GM23338 (cell line): ENCODE data around the gene HSPBAP1. TPM values are rescaled to one million over a fixed set of nuclear protein-coding genes. Genes with fewer than 3 reads are reported as not detected.

Source experiments
- ATAC-seq: fragments of 200-7000 bp; cut with Tn5 transposase; 3 replicates; pipeline ENCODE4 v1.9.1; 2020
- DNase-seq: peaks from one replicate; pipeline ENCODE4 v3.0.0-alpha.2; 2015; ENCODE audit warnings: low spot score
- H2AFZ ChIP-seq: fragments of 200-600 bp; sonication (generic); 2 replicates; pipeline ENCODE4 v1.8.0; 2016; ENCODE audit warnings: antibody characterized with exemption, mild to moderate bottlenecking, moderate library complexity
- H3F3A ChIP-seq: fragments of 200-600 bp; sonication (generic); replicated peaks from 2 replicates; pipeline ENCODE4 v1.8.0; 2017; ENCODE audit warnings: antibody characterized with exemption, mixed run types, low read depth
- H3K27ac ChIP-seq: fragments of 200-600 bp; sonication (generic); 2 replicates; pipeline ENCODE4 v1.6.1; 2016; ENCODE audit warnings: low read depth
- H3K27me3 ChIP-seq: fragments of 200-600 bp; sonication (generic); 2 replicates; pipeline ENCODE4 v1.8.0; 2016; ENCODE audit warnings: mild to moderate bottlenecking, mixed run types, moderate library complexity; ENCODE audit not compliant: insufficient read depth
- H3K36me3 ChIP-seq: fragments of 200-600 bp; sonication (generic); 2 replicates; pipeline ENCODE4 v1.8.0; 2016; ENCODE audit warnings: mild to moderate bottlenecking; ENCODE audit not compliant: insufficient read depth
- H3K4me1 ChIP-seq: fragments of 200-600 bp; sonication (generic); 2 replicates; pipeline ENCODE4 v1.8.0; 2016; ENCODE audit warnings: mild to moderate bottlenecking, moderate library complexity; ENCODE audit not compliant: insufficient read depth
- H3K4me2 ChIP-seq: fragments of 200-600 bp; sonication (generic); 2 replicates; pipeline ENCODE4 v1.7.1; 2017; ENCODE audit warnings: mixed run types
- H3K4me3 ChIP-seq: fragments of 200-600 bp; sonication (generic); 2 replicates; pipeline ENCODE4 v1.6.1; 2016; ENCODE audit warnings: mixed run types
- H3K79me2 ChIP-seq: fragments of 200-600 bp; sonication (generic); replicated peaks from 2 replicates; pipeline ENCODE4 v1.8.0; 2017; ENCODE audit warnings: mild to moderate bottlenecking; ENCODE audit not compliant: insufficient read depth
- H3K9me2 ChIP-seq: fragments of 200-600 bp; sonication (generic); 2 replicates; pipeline ENCODE4 v1.8.0; 2017; ENCODE audit not compliant: insufficient read depth
- H4K20me1 ChIP-seq: fragments of 200-600 bp; sonication (generic); replicated peaks from 2 replicates; pipeline ENCODE4 v1.8.0; 2017; ENCODE audit warnings: mild to moderate bottlenecking; ENCODE audit not compliant: insufficient read depth
- H3K27ac Mint-ChIP-seq: 2 replicates; pipeline ENCODE4 v1.8.0; 2020; ENCODE audit warnings: inconsistent platforms, mild to moderate bottlenecking, moderate library complexity, mixed read lengths
- H3K27me3 Mint-ChIP-seq: 3 replicates; pipeline ENCODE4 v1.8.0; 2022; ENCODE audit warnings: low read depth, mild to moderate bottlenecking, moderate library complexity, mixed read lengths, inconsistent platforms; ENCODE audit not compliant: insufficient read depth, poor library complexity
- H3K36me3 Mint-ChIP-seq: 3 replicates; pipeline ENCODE4 v1.8.0; 2021; ENCODE audit warnings: low read depth, mild to moderate bottlenecking, inconsistent platforms, moderate library complexity, mixed read lengths
- H3K4me1 Mint-ChIP-seq: 3 replicates; pipeline ENCODE4 v1.8.0; 2020; ENCODE audit warnings: mild to moderate bottlenecking, inconsistent platforms, mixed read lengths
- H3K4me3 Mint-ChIP-seq: 3 replicates; pipeline ENCODE4 v1.8.0; 2021; ENCODE audit warnings: moderate library complexity, mild to moderate bottlenecking, inconsistent platforms, mixed read lengths
- H3K9me3 Mint-ChIP-seq: 3 replicates; pipeline ENCODE4 v1.8.0; 2020; ENCODE audit warnings: moderate library complexity, mild to moderate bottlenecking, inconsistent platforms, mixed read lengths
- CREB1 ChIP-seq: fragments of 250-450 bp; sonication (Bioruptor Pico); IDR thresholded peaks from 2 replicates; pipeline ENCODE4 v1.5.0; 2020; ENCODE audit warnings: low read depth, mild to moderate bottlenecking, moderate library complexity
- EZH2 ChIP-seq: fragments of 200-600 bp; sonication (generic); IDR thresholded peaks from one replicate; pipeline ENCODE4 v1.8.0; 2017; ENCODE audit warnings: antibody characterized with exemption, mild to moderate bottlenecking, low read depth; ENCODE audit not compliant: unreplicated experiment
- EZH2phosphoT487 ChIP-seq: fragments of 200-600 bp; sonication (generic); IDR thresholded peaks from one replicate; pipeline ENCODE4 v1.8.1; 2018; ENCODE audit warnings: antibody characterized with exemption; ENCODE audit not compliant: unreplicated experiment
- JUNB ChIP-seq: IDR thresholded peaks from one replicate; pipeline ENCODE4 v1.6.1; 2016; ENCODE audit warnings: antibody characterized with exemption; ENCODE audit not compliant: unreplicated experiment
- NANOG ChIP-seq: IDR thresholded peaks from 2 replicates; pipeline ENCODE4 v1.6.1; 2016; ENCODE audit warnings: antibody characterized with exemption, borderline replicate concordance
- POLR2AphosphoS5 ChIP-seq: IDR thresholded peaks from 2 replicates; pipeline ENCODE4 v1.6.1; 2016; ENCODE audit warnings: antibody characterized with exemption, low read depth
- STAT1 ChIP-seq: IDR thresholded peaks from one replicate; pipeline ENCODE4 v1.6.1; 2016; ENCODE audit warnings: antibody characterized with exemption; ENCODE audit not compliant: unreplicated experiment
- ZNF331 ChIP-seq: fragments of 250-450 bp; sonication (Bioruptor Pico); IDR thresholded peaks from 2 replicates; pipeline ENCODE4 v1.5.0; 2020; ENCODE audit warnings: low read depth, mild to moderate bottlenecking, moderate library complexity
- polyA plus RNA-seq: library from polyadenylated mRNA; unstranded; fragments of >200 nt; fragmentation: Nextera tagmentation; extraction: Ambion mirVana; gene quantifications from 2 replicates; pipeline ENCODE4 v1.2.1, GENCODE V29; 2016
- total RNA-seq: library from RNA; depleted of rRNA; stranded (reverse); fragments of >200 nt; shearing (Covaris generic); gene quantifications from 2 replicates; pipeline ENCODE4 v1.2.3, GENCODE V29; 2014
- TF ChIP-seq, protein P1 (sequence below): fragments of 250-450 bp; sonication (Bioruptor Pico); IDR thresholded peaks from 2 replicates; pipeline ENCODE4 v1.5.0; 2020; ENCODE audit warnings: mild to moderate bottlenecking, moderate library complexity
- TF ChIP-seq, protein P2 (sequence below): IDR thresholded peaks from one replicate; pipeline ENCODE4 v1.6.1; 2018; ENCODE audit warnings: antibody characterized with exemption; ENCODE audit not compliant: unreplicated experiment
- TF ChIP-seq, protein P3 (sequence below): IDR thresholded peaks from 2 replicates; pipeline ENCODE4 v1.6.1; 2016; ENCODE audit warnings: antibody characterized with exemption

HSPBAP1 gene
- total and polyA plus RNA-seq, 2 experiments from 2014 or later = 8.0 to 11.7 TPM

DNA sequence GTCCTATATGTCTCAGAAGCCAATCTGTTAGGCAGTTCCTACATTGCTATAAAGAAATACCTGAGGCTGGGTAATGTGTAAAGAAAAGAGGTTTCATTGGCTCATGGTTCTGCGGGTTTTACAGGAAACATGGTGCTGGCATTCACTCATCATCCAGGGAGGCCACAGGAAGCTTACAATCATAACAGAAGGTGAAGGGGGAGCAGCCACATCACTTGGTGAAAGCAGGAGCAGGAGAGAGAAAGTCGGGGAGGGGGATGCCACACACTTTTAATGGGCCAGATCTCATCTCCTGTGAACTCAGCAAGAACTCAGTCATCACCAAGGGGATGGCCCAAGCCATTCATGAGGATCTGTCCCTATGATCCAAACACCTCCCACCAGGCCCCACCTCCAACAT lies 10.3 kb upstream of the HSPBAP1 start:
- Histone ChIP-seq H3K4me1 (no peaks in the 10 kb centered on the region), H3K4me3 (no peak overlapping the region), H3K27me3 (no peaks in the 10 kb centered on the region), H3K27ac (no peak overlapping the region), H4K20me1 (peaks cover 3% of the 10 kb centered on the region; the same call in 1 of the 2 replicates), H3K4me2 (no peak overlapping the region), H3K79me2 (no peaks in the 10 kb centered on the region), H3K36me3 (no peaks in the 10 kb centered on the region), H2AFZ (no peak overlapping the region), H3K9me2 (no peaks in the 10 kb centered on the region), H3F3A (no peaks in the 10 kb centered on the region)
- Mint-ChIP-seq H3K27me3 (no peaks in the 10 kb centered on the region), H3K4me1 (no peaks in the 10 kb centered on the region), H3K27ac (no peak overlapping the region), H3K36me3 (no peaks in the 10 kb centered on the region), H3K9me3 (no peaks in the 10 kb centered on the region), H3K4me3 (no peak overlapping the region)
- DNase-seq (no peak), ATAC-seq (no peak)
- TF ChIP-seq, protein P1, sequence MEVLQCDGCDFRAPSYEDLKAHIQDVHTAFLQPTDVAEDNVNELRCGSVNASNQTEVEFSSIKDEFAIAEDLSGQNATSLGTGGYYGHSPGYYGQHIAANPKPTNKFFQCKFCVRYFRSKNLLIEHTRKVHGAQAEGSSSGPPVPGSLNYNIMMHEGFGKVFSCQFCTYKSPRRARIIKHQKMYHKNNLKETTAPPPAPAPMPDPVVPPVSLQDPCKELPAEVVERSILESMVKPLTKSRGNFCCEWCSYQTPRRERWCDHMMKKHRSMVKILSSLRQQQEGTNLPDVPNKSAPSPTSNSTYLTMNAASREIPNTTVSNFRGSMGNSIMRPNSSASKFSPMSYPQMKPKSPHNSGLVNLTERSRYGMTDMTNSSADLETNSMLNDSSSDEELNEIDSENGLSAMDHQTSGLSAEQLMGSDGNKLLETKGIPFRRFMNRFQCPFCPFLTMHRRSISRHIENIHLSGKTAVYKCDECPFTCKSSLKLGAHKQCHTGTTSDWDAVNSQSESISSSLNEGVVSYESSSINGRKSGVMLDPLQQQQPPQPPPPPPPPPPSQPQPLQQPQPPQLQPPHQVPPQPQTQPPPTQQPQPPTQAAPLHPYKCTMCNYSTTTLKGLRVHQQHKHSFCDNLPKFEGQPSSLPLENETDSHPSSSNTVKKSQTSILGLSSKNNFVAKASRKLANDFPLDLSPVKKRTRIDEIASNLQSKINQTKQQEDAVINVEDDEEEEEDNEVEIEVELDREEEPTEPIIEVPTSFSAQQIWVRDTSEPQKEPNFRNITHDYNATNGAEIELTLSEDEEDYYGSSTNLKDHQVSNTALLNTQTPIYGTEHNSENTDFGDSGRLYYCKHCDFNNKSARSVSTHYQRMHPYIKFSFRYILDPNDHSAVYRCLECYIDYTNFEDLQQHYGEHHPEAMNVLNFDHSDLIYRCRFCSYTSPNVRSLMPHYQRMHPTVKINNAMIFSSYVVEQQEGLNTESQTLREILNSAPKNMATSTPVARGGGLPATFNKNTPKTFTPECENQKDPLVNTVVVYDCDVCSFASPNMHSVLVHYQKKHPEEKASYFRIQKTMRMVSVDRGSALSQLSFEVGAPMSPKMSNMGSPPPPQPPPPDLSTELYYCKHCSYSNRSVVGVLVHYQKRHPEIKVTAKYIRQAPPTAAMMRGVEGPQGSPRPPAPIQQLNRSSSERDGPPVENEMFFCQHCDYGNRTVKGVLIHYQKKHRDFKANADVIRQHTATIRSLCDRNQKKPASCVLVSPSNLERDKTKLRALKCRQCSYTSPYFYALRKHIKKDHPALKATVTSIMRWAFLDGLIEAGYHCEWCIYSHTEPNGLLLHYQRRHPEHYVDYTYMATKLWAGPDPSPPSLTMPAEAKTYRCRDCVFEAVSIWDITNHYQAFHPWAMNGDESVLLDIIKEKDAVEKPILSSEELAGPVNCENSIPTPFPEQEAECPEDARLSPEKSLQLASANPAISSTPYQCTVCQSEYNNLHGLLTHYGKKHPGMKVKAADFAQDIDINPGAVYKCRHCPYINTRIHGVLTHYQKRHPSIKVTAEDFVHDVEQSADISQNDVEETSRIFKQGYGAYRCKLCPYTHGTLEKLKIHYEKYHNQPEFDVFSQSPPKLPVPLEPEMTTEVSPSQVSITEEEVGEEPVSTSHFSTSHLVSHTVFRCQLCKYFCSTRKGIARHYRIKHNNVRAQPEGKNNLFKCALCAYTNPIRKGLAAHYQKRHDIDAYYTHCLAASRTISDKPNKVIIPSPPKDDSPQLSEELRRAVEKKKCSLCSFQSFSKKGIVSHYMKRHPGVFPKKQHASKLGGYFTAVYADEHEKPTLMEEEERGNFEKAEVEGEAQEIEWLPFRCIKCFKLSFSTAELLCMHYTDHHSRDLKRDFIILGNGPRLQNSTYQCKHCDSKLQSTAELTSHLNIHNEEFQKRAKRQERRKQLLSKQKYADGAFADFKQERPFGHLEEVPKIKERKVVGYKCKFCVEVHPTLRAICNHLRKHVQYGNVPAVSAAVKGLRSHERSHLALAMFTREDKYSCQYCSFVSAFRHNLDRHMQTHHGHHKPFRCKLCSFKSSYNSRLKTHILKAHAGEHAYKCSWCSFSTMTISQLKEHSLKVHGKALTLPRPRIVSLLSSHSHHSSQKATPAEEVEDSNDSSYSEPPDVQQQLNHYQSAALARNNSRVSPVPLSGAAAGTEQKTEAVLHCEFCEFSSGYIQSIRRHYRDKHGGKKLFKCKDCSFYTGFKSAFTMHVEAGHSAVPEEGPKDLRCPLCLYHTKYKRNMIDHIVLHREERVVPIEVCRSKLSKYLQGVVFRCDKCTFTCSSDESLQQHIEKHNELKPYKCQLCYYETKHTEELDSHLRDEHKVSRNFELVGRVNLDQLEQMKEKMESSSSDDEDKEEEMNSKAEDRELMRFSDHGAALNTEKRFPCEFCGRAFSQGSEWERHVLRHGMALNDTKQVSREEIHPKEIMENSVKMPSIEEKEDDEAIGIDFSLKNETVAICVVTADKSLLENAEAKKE (CRISPR knock-in tag) = no peak
- TF ChIP-seq NANOG (no peak), STAT1 (no peak), CREB1 (no peak), POLR2AphosphoS5 (no peak), JUNB (no peak), ZNF331 (CRISPR knock-in tag) (no peak), EZH2 (no peak), EZH2phosphoT487 (no peak)
- TF ChIP-seq, protein P2, sequence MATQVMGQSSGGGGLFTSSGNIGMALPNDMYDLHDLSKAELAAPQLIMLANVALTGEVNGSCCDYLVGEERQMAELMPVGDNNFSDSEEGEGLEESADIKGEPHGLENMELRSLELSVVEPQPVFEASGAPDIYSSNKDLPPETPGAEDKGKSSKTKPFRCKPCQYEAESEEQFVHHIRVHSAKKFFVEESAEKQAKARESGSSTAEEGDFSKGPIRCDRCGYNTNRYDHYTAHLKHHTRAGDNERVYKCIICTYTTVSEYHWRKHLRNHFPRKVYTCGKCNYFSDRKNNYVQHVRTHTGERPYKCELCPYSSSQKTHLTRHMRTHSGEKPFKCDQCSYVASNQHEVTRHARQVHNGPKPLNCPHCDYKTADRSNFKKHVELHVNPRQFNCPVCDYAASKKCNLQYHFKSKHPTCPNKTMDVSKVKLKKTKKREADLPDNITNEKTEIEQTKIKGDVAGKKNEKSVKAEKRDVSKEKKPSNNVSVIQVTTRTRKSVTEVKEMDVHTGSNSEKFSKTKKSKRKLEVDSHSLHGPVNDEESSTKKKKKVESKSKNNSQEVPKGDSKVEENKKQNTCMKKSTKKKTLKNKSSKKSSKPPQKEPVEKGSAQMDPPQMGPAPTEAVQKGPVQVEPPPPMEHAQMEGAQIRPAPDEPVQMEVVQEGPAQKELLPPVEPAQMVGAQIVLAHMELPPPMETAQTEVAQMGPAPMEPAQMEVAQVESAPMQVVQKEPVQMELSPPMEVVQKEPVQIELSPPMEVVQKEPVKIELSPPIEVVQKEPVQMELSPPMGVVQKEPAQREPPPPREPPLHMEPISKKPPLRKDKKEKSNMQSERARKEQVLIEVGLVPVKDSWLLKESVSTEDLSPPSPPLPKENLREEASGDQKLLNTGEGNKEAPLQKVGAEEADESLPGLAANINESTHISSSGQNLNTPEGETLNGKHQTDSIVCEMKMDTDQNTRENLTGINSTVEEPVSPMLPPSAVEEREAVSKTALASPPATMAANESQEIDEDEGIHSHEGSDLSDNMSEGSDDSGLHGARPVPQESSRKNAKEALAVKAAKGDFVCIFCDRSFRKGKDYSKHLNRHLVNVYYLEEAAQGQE = no peak
- TF ChIP-seq, protein P3, sequence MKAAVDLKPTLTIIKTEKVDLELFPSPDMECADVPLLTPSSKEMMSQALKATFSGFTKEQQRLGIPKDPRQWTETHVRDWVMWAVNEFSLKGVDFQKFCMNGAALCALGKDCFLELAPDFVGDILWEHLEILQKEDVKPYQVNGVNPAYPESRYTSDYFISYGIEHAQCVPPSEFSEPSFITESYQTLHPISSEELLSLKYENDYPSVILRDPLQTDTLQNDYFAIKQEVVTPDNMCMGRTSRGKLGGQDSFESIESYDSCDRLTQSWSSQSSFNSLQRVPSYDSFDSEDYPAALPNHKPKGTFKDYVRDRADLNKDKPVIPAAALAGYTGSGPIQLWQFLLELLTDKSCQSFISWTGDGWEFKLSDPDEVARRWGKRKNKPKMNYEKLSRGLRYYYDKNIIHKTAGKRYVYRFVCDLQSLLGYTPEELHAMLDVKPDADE = no peak
